Fibroblast of lung (primary cell): ENCODE data around the gene HOXC5. TPM values are rescaled to one million over a fixed set of nuclear protein-coding genes. Genes with fewer than 3 reads are reported as not detected.

ENCODE experiments used
- DNase-seq, 2 donors: peaks; one replicate each; pipeline versions ENCODE4 v3.0.0 to v3.0.0-alpha.2; 2010; ENCODE audit warnings: low read depth in 2 of 2
- H2AFZ ChIP-seq: 2 replicates; pipeline ENCODE4 v1.5.1; 2012; ENCODE audit warnings: low read length, control low read depth, inconsistent platforms
- H3K27ac ChIP-seq: 2 replicates; pipeline ENCODE4 v1.5.1; 2011; ENCODE audit warnings: low read length, control low read depth; ENCODE audit not compliant: insufficient read depth
- H3K27me3 ChIP-seq: 2 replicates; pipeline ENCODE4 v1.5.1; 2011; ENCODE audit warnings: mild to moderate bottlenecking, low read length; ENCODE audit not compliant: control insufficient read depth, insufficient read depth
- H3K36me3 ChIP-seq: 2 replicates; pipeline ENCODE4 v1.5.1; 2011; ENCODE audit warnings: low read length; ENCODE audit not compliant: control insufficient read depth, insufficient read depth
- H3K4me1 ChIP-seq: 2 replicates; pipeline ENCODE4 v1.5.1; 2011; ENCODE audit warnings: low read length; ENCODE audit not compliant: control insufficient read depth, insufficient read depth; ENCODE audit errors: extremely low read depth
- H3K4me2 ChIP-seq: 2 replicates; pipeline ENCODE4 v1.5.1; 2011; ENCODE audit warnings: low read length, control low read depth; ENCODE audit not compliant: insufficient read depth; ENCODE audit errors: extremely low read depth
- H3K4me3 ChIP-seq, 4 experiments: fragments of 200-600 bp in 1 of 4; sonication (generic) in 1 of 4; replicated peaks in 1 of 4; 2 replicates each; pipeline ENCODE4 v1.5.1; 2011 to 2016; ENCODE audit warnings: low read length in 4 of 4, low read depth in 3 of 4, mild to moderate bottlenecking in 3 of 4, control low read depth in 2 of 4, inconsistent platforms in 1 of 4, mixed read lengths in 1 of 4; ENCODE audit not compliant: insufficient read depth in 1 of 4; ENCODE audit errors: control extremely low read depth in 1 of 4
- H3K79me2 ChIP-seq: 2 replicates; pipeline ENCODE4 v1.5.1; 2012; ENCODE audit warnings: mild to moderate bottlenecking, low read length, inconsistent platforms; ENCODE audit not compliant: control insufficient read depth, insufficient read depth
- H3K9ac ChIP-seq: 2 replicates; pipeline ENCODE4 v1.5.1; 2011; ENCODE audit warnings: mild to moderate bottlenecking, low read length, control low read depth; ENCODE audit not compliant: insufficient read depth
- H3K9me3 ChIP-seq: 2 replicates; pipeline ENCODE4 v1.5.1; 2012; ENCODE audit warnings: low read depth, low read length; ENCODE audit not compliant: control insufficient read depth, insufficient read depth
- H4K20me1 ChIP-seq: 2 replicates; pipeline ENCODE4 v1.5.1; 2011; ENCODE audit warnings: low read length; ENCODE audit not compliant: control insufficient read depth, insufficient read depth; ENCODE audit errors: extremely low read depth
- EZH2 ChIP-seq: IDR thresholded peaks from 2 replicates; pipeline ENCODE4 v1.5.1; 2012; ENCODE audit warnings: low read length, control low read depth, mild to moderate bottlenecking; ENCODE audit errors: missing control alignments
- polyA plus RNA-seq, 2 donors: library from polyadenylated mRNA; depleted of rRNA in 1 of 2; stranded (reverse) in 1 of 2; unstranded in 1 of 2; fragments of >200 nt; gene quantifications; 2 replicates each; pipeline ENCODE4 v1.2.1, GENCODE V29; 2011 to 2012; ENCODE audit warnings: missing spikeins in 1 of 2
- total RNA-seq: library from RNA; depleted of rRNA; stranded (reverse); fragments of >200 nt; gene quantifications from 2 replicates; pipeline ENCODE4 v1.2.1, GENCODE V29; 2014
- TF ChIP-seq, protein P1 (sequence below), 2 donors: IDR thresholded peaks in 1 of 2; conservative IDR thresholded peaks in 1 of 2; 1 replicate in 1 of 2; 2 replicates in 1 of 2; pipeline ENCODE4 v1.5.1; 2011 to 2012; ENCODE audit warnings: low read length in 2 of 2, control low read depth in 1 of 2, inconsistent platforms in 1 of 2, low read depth in 1 of 2, mild to moderate bottlenecking in 1 of 2

HOXC5 gene
- total and polyA plus RNA-seq, 2 donors (not counting 1 experiment from before 2014, with no cell fraction given) = under 0.01 to 0.07 TPM

DNA sequence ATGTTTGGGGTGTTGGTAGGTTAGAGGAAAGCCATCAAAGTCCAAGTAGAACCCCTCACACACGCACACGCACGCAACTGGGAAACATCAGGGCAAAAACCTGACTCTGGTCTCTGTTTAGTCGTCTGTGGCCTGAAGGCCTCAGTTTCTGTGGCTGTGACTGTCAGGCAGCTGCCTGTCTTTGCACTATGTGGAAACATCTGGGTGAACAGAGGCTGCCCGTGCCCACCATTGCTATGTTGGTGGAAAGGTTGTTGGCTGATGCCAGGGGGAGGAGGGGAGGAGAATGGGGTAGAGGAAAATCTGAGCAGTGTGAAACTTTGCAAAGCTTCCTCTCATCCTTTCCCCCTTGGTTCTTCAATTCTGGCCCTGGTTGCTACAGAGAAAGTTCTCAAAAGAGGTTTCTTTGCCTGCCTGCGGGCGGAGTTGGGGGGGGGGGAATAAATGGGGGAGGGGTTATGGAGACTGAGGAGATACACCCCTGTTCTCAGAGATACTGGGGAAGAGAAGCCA, 40.4 kb upstream of the HOXC5 start:
- Histone ChIP-seq H2AFZ (no peak overlapping the region), H3K4me1 (no peaks in the 10 kb centered on the region), H3K4me3 (no peak overlapping the region), H3K9ac (no peak overlapping the region), H3K27ac (no peak overlapping the region), H3K4me2 (no peak overlapping the region), H4K20me1 (no peaks in the 10 kb centered on the region), H3K79me2 (no peaks in the 10 kb centered on the region), H3K9me3 (no peaks in the 10 kb centered on the region), H3K27me3 (peaks cover 91% of the 10 kb centered on the region), H3K36me3 (no peaks in the 10 kb centered on the region)
- TF ChIP-seq EZH2 = peak; percentile 35
- TF ChIP-seq, protein P1, sequence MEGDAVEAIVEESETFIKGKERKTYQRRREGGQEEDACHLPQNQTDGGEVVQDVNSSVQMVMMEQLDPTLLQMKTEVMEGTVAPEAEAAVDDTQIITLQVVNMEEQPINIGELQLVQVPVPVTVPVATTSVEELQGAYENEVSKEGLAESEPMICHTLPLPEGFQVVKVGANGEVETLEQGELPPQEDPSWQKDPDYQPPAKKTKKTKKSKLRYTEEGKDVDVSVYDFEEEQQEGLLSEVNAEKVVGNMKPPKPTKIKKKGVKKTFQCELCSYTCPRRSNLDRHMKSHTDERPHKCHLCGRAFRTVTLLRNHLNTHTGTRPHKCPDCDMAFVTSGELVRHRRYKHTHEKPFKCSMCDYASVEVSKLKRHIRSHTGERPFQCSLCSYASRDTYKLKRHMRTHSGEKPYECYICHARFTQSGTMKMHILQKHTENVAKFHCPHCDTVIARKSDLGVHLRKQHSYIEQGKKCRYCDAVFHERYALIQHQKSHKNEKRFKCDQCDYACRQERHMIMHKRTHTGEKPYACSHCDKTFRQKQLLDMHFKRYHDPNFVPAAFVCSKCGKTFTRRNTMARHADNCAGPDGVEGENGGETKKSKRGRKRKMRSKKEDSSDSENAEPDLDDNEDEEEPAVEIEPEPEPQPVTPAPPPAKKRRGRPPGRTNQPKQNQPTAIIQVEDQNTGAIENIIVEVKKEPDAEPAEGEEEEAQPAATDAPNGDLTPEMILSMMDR (conservative IDR thresholded peaks at IDR 0.05 in 1 of 2, IDR thresholded peaks at IDR 0.05 in 1 of 2; ENCODE audit: low read depth in 1 of 2, low read length in 2 of 2) = no peak
- DNase-seq = no peak

DNA sequence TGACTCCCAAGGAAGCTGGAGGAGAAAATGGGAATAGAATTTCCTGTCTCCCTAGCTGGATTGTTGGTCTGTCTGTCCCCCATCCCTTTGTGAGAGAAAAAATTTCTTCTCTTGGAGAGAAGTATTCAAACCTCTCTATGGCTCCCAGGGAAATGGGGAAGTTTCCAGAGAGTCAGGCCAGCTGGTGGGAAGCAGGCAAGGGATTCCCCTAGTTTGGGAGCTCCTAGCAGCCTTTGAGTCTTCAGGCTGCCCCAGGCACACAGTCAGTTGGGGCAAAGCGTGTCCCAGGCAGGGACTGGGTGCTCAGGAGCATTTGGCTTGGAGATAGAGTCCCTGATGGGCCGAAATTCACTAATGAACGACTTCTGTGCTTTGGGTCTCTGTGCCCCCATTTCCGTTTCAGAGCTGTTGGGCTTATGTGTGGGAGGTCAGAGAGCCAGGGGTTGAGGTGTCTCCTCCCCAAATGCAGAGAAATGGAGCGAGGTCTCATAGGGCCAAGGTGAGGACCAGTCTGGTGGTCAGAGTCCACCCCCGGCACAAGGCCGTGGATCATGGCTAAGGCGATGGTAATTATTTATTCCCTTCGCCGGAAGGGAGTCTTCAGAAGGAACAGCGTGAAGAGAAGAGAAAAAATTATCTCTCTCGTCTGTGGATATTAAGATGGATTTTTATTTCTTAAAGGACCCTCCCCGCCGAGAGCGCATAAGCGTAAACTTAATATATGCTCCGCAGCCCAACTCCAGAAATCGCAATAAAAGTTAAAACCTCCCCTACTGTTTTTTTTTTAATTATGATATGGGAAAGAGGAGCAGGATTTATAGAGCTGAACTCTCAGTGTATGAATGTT, 39.5 kb upstream of the HOXC5 start:
- H3K4me3 ChIP-seq = no peak overlapping the region

DNA sequence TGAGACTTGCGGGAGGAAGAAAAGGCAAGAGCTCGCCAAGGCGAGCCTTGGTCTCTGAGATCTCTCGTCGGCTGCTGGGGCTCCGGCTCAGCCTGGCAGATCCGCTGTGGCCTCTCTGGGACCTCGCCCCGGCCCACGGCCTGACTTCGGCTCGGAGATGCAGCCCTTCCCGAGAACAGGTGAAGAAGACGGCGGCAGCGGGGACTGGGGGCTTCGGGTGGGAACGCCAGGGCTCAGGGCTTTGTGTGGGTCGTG, 38.9 kb upstream of the HOXC5 start:
- Histone ChIP-seq H3K27ac (no peak overlapping the region), H3K4me1 (no peaks in the 10 kb centered on the region)
- TF ChIP-seq EZH2 = peak; percentile 79
- TF ChIP-seq, protein P1 (conservative IDR thresholded peaks at IDR 0.05 in 1 of 2, IDR thresholded peaks at IDR 0.05 in 1 of 2; ENCODE audit: low read depth in 1 of 2, low read length in 2 of 2) = no peak

More for the DNA sequence above, 39.5 kb upstream of the HOXC5 start:
- no peaks in the 10 kb centered on the region for H3K36me3 ChIP-seq
- H3K4me1 ChIP-seq = no peaks in the 10 kb centered on the region
- H3K4me2 ChIP-seq = no peak overlapping the region
- H3K9me3 ChIP-seq = no peaks in the 10 kb centered on the region
- TF ChIP-seq, protein P1 (conservative IDR thresholded peaks at IDR 0.05 in 1 of 2, IDR thresholded peaks at IDR 0.05 in 1 of 2; ENCODE audit: low read depth in 1 of 2, low read length in 2 of 2) = no peak
- no peak for TF ChIP-seq EZH2
- peaks cover 89% of the 10 kb centered on the region for H3K27me3 ChIP-seq
- H3K79me2 ChIP-seq = no peaks in the 10 kb centered on the region
- no peak overlapping the region for H3K27ac ChIP-seq
- no peak for DNase-seq
- H4K20me1 ChIP-seq = no peaks in the 10 kb centered on the region
- no peak overlapping the region for H2AFZ ChIP-seq
- H3K9ac ChIP-seq = no peak overlapping the region

More for the DNA sequence above, 38.9 kb upstream of the HOXC5 start:
- H3K79me2 ChIP-seq = no peaks in the 10 kb centered on the region
- H3K4me3 ChIP-seq = no peak overlapping the region
- no peak for DNase-seq
- H3K36me3 ChIP-seq = no peaks in the 10 kb centered on the region
- H3K9me3 ChIP-seq = no peaks in the 10 kb centered on the region
- H3K4me2 ChIP-seq = no peak overlapping the region
- H2AFZ ChIP-seq = no peak overlapping the region
- peaks cover 90% of the 10 kb centered on the region for H3K27me3 ChIP-seq
- no peak overlapping the region for H3K9ac ChIP-seq
- no peaks in the 10 kb centered on the region for H4K20me1 ChIP-seq
